GM12878 (cell line): ENCODE measurements around the gene ASB2. TPM values are rescaled to one million over a fixed set of nuclear protein-coding genes. Genes with fewer than 3 reads are reported as not detected.

Source experiments
- ATAC-seq: fragments of 200-7000 bp; cut with Tn5 transposase; 3 replicates; pipeline ENCODE4 v1.9.1; 2020; ENCODE audit warnings: mild to moderate bottlenecking, moderate library complexity
- BruUV-seq: library from RNA; stranded (reverse); fragments of 400-500 nt; replicated peaks from 2 replicates; lab custom pipeline; 2021; lab: Mats Ljungman, UMichigan
- CTCF ChIA-PET: fragments of 300-600 bp; sonication (Branson Sonifier 250); formaldehyde crosslinking; extraction: SDS; loops from one replicate; lab custom pipeline; 2021; ENCODE audit warnings: inconsistent platforms; lab: Yijun Ruan, JAX
- POLR2A ChIA-PET: fragments of 350-600 bp; formaldehyde crosslinking; extraction: SDS; loops from one replicate; lab custom pipeline; 2021; ENCODE audit warnings: inconsistent platforms; lab: Charles Lee
- RAD21 ChIA-PET: fragments of 300-600 bp; sonication (Branson Sonifier 250); formaldehyde crosslinking; loops from one replicate; lab custom pipeline; 2023; ENCODE audit warnings: antibody characterized with exemption; ENCODE audit not compliant: unreplicated experiment; lab: Charles Lee
- SMC1A ChIA-PET: fragments of 300-600 bp; sonication (Branson Sonifier 250); formaldehyde crosslinking; loops from one replicate; lab custom pipeline; 2023; ENCODE audit not compliant: unreplicated experiment, uncharacterized antibody; lab: Charles Lee
- DNase-seq: peaks from one replicate; pipeline ENCODE4 v3.0.0-alpha.2; 2011; ENCODE audit warnings: low read depth, low spot score
- FAIRE-seq: peaks from 3 replicates; lab custom pipeline; 2011; peaks lifted over from hg19 to GRCh38; lab: Jason Lieb, UNC
- H2AFZ ChIP-seq: 2 replicates; pipeline ENCODE4 v1.6.0; 2011; ENCODE audit warnings: low read depth, low read length, control low read depth; ENCODE audit not compliant: control insufficient read depth
- H3K27ac ChIP-seq: 2 replicates; pipeline ENCODE4 v1.5.1; 2011; ENCODE audit warnings: control low read depth; ENCODE audit not compliant: control insufficient read depth, insufficient read depth
- H3K27me3 ChIP-seq, 2 experiments: replicated peaks in 1 of 2; 2 replicates each; pipeline versions ENCODE4 v1.6.0 to v1.6.1; 2011; ENCODE audit warnings: low read length in 1 of 2; ENCODE audit not compliant: control insufficient read depth in 2 of 2, insufficient read depth in 2 of 2
- H3K36me3 ChIP-seq, 2 experiments: 2 replicates each; pipeline ENCODE4 v1.5.1; 2011; ENCODE audit warnings: low read length in 1 of 2; ENCODE audit not compliant: control insufficient read depth in 2 of 2, insufficient read depth in 2 of 2
- H3K4me1 ChIP-seq: 2 replicates; pipeline ENCODE4 v1.6.1; 2011; ENCODE audit warnings: mild to moderate bottlenecking, low read length, moderate library complexity, mixed read lengths; ENCODE audit not compliant: control insufficient read depth, insufficient read depth
- H3K4me2 ChIP-seq: 2 replicates; pipeline ENCODE4 v1.6.0; 2011; ENCODE audit warnings: control low read depth; ENCODE audit not compliant: control insufficient read depth, insufficient read depth
- H3K4me3 ChIP-seq: fragments of 200-600 bp; sonication (generic); 2 replicates; pipeline ENCODE4 v1.5.1; 2016
- H3K79me2 ChIP-seq: 2 replicates; pipeline ENCODE4 v1.6.0; 2011; ENCODE audit warnings: low read length; ENCODE audit not compliant: control insufficient read depth, insufficient read depth
- H3K9ac ChIP-seq: 2 replicates; pipeline ENCODE4 v1.8.0; 2011; ENCODE audit warnings: low read length, control low read depth, mixed read lengths; ENCODE audit not compliant: control insufficient read depth, insufficient read depth
- H3K9me3 ChIP-seq: replicated peaks from 3 replicates; pipeline ENCODE4 v1.5.1; 2011; ENCODE audit warnings: mild to moderate bottlenecking, low read length; ENCODE audit not compliant: control insufficient read depth, insufficient read depth
- H4K20me1 ChIP-seq: 2 replicates; pipeline ENCODE4 v1.6.0; 2011; ENCODE audit not compliant: control insufficient read depth, insufficient read depth
- ASH2L ChIP-seq: fragments of 300-600, 200-600 bp; sonication (generic); IDR thresholded peaks from 2 replicates; pipeline ENCODE4 v1.6.1; 2017; ENCODE audit warnings: low read depth, mild to moderate bottlenecking, borderline replicate concordance
- HSF1 ChIP-seq: fragments of 150-350 bp; IDR thresholded peaks from 2 replicates; pipeline ENCODE4 v1.6.1; 2014; ENCODE audit warnings: mild to moderate bottlenecking, low read depth, low read length
- NR2C2 ChIP-seq: IDR thresholded peaks from 2 replicates; pipeline ENCODE4 v1.6.1; 2011; ENCODE audit warnings: borderline replicate concordance, low read depth; ENCODE audit not compliant: control insufficient read depth, insufficient read length
- NR2F1 ChIP-seq: fragments of 450-650 bp; conservative IDR thresholded peaks from 2 replicates; pipeline ENCODE4 v1.6.1; 2017; ENCODE audit warnings: mild to moderate bottlenecking
- RB1 ChIP-seq: fragments of 450-650 bp; formaldehyde crosslinking; IDR thresholded peaks from 2 replicates; pipeline ENCODE4 v1.6.1; 2017; ENCODE audit warnings: mild to moderate bottlenecking, borderline replicate concordance
- SKIL ChIP-seq: fragments of 450-650 bp; IDR thresholded peaks from 2 replicates; pipeline ENCODE4 v1.6.1; 2017; ENCODE audit warnings: mild to moderate bottlenecking, low read depth, inconsistent platforms; ENCODE audit not compliant: poor library complexity, severe bottlenecking
- YBX1 ChIP-seq: fragments of 450-650 bp; IDR thresholded peaks from 2 replicates; pipeline ENCODE4 v1.6.1; 2016; ENCODE audit warnings: antibody characterized with exemption
- ZNF687 ChIP-seq: fragments of 450-650 bp; IDR thresholded peaks from 2 replicates; pipeline ENCODE4 v1.6.1; 2017; ENCODE audit warnings: mild to moderate bottlenecking, moderate library complexity
- WGBS: methylation state at CpG from one replicate; pipeline ENCODE4 v1.1.6; 2016; ENCODE audit warnings: low lambda C conversion rate; ENCODE audit not compliant: insufficient replicate concordance, insufficient coverage; ENCODE audit errors: missing lambda C conversion rate; 5-methylcytosine and 5-hydroxymethylcytosine counted together
- in situ Hi-C: fragments of 300-500 bp; cut with MboI; formaldehyde crosslinking; loops from 9 replicates; pipeline ENCODE4 v1.14.3; 2018; ENCODE audit warnings: mixed read lengths
- intact Hi-C: fragments of 100-400 bp; cut with micrococcal nuclease; formaldehyde crosslinking; loops from one replicate; pipeline ENCODE4 v1.14.2; 2022; ENCODE audit not compliant: unreplicated experiment
- polyA plus RNA-seq, 11 experiments: library from polyadenylated mRNA; depleted of rRNA in 4 of 11; unstranded in 6 of 11; stranded (reverse) in 5 of 11; fragments of >200 nt; fragmentation: Nextera tagmentation in 4 of 11; fragmentation: Illumina TruSeq in 1 of 11; extraction: Ambion mirVana in 4 of 11; extraction: Trizol in 1 of 11; gene quantifications; 1 replicate in 1 of 11; 2 replicates in 10 of 11; pipeline versions ENCODE4 v1.2.1 to v1.2.3, GENCODE V29; 2011 to 2016; ENCODE audit warnings: inconsistent platforms in 2 of 11, missing spikeins in 2 of 11, low read depth in 1 of 11
- total RNA-seq, 4 experiments: library from RNA; depleted of rRNA in 3 of 4; stranded (reverse); fragments of >200 nt in 3 of 4; fragmentation: Illumina TruSeq in 1 of 4; extraction: Trizol in 1 of 4; gene quantifications; 2 replicates each; pipeline versions ENCODE4 v1.2.1 to v1.2.3, GENCODE V29; 2013 to 2021

Gene ASB2
- total and polyA plus RNA-seq, 10 of the 15 experiments (the other 5 are each of a cell fraction or from before 2014, with no cell fraction given) = 3.0 to 54.8 (median 33.5) TPM

GRCh38 chr14:93972618-93973205, 3.7 kb downstream of the ASB2 start:
- 69% methylated on average over 6 of the region's 6 CpGs for WGBS
- RAD21 ChIA-PET = interaction anchor here (1.2 to 16.9 kb wide), 6 partner anchors 9 to 164 kb away, joined by 3 to 324 read pairs (median 94); partner anchors contain the start of gene CCDC197
- H3K9me3 ChIP-seq = no peaks in the 10 kb centered on the region; the same call in 2 of the 3 replicates
- no peaks in the 10 kb centered on the region for H3K27me3 ChIP-seq
- TF ChIP-seq ASH2L = no peak
- no peak for TF ChIP-seq YBX1
- TF ChIP-seq HSF1 = no peak
- TF ChIP-seq ZNF687 = peak; percentile 71
- TF ChIP-seq NR2F1 = 0 out of 2 replicates have a peak, but pooled peaks have one; percentile 17
- TF ChIP-seq SKIL = no peak
- no peak for TF ChIP-seq NR2C2
- TF ChIP-seq RB1 = no peak
- no peaks in the 10 kb centered on the region for H3K79me2 ChIP-seq
- POLR2A ChIA-PET = interaction anchor here (1.6 to 6.4 kb wide), 3 partner anchors 12 to 27 kb away, joined by 7 to 128 read pairs (median 33); no protein-coding TSS in a partner anchor
- H3K36me3 ChIP-seq = no peaks in the 10 kb centered on the region
- SMC1A ChIA-PET = interaction anchor here (1.4 to 20.2 kb wide), 8 partner anchors 9 to 37 kb away, joined by 4 to 409 read pairs (median 21); partner anchors contain the start of gene CCDC197
- H3K4me3 ChIP-seq = no peak overlapping the region
- CTCF ChIA-PET = interaction anchor here (0.9 to 20.8 kb wide), 8 partner anchors 9 to 208 kb away, joined by 3 to 399 read pairs (median 38); partner anchors contain the start of gene CCDC197
- no TSS peak for BruUV-seq
- H3K4me2 ChIP-seq = no peak overlapping the region
- peak overlapping the region; percentile 75 for H3K27ac ChIP-seq
- FAIRE-seq (no peak), DNase-seq (no peak), ATAC-seq (no peak)
- in situ Hi-C loops (loop anchor here (10.0 to 25.0 kb wide), 3 partner anchors 1210 to 1690 kb away; partner anchors contain the start of gene SYNE3), intact Hi-C loops (no loop called here)
- H3K4me1 ChIP-seq = peaks cover 92% of the 10 kb centered on the region
- H2AFZ ChIP-seq = no peak overlapping the region
- no peaks in the 10 kb centered on the region for H4K20me1 ChIP-seq
- H3K9ac ChIP-seq = no peak overlapping the region
